Cardiac fibroblast (primary cell): ENCODE results near the gene ARSG.
"Not testable (repeated sequence)": the region's sequence is repeated elsewhere in the genome, so short reads cannot be mapped to it uniquely, and the experiment has no call there.

ENCODE experiments used
- DNase-seq, 2 donors: peaks; one replicate each; pipeline versions ENCODE4 v3.0.0 to v3.0.0-alpha.2; 2010; ENCODE audit warnings: low read depth in 2 of 2
- H3K4me3 ChIP-seq, 2 donors: replicated peaks in 1 of 2; 1 replicate in 1 of 2; 2 replicates in 1 of 2; pipeline ENCODE4 v1.5.1; 2011; ENCODE audit warnings: low read depth in 2 of 2, low read length in 2 of 2, mild to moderate bottlenecking in 2 of 2, moderate library complexity in 1 of 2
- TF ChIP-seq, protein P1 (sequence below): IDR thresholded peaks from one replicate; pipeline ENCODE4 v1.5.1; 2011; ENCODE audit warnings: low read depth, mild to moderate bottlenecking, low read length, inconsistent platforms

Gene ARSG

DNA sequence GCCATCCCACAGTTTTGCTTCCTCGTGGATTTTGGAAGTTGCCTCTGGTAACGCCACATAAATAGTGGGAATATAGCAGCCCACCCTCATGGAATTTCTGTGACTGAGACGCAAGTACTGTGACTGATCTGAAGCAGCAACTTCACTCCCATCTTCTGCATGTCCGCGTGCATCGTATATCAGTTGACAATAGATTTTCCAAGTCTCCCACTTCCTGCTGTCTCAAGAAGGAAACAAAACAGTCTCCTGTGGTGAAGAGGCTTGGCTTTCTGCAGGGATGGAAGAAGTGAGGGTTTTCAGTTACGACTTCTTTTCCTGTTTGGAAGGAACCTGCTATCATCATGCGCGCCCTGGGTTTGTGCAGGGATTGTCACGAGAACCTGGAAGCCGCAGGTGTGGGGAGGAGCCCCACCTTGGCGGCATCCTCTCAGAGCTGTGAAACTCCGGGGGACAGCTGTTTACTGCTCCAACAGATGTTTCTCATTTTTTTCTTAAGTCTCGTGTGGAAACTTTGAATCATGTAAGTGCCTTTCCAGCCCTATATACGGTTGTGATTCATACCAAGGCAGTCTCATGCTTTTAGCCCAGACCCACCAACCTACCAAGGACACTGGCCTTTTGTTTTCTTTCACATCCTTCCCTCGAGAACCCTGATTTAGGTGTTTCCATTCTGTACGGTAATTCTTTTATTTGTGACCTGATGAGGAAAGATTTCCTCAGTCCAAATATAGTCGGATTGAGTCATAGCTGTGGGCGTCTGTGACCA is 108.5 kb downstream of the ARSG start:
- peak; percentile 73 to 84 for DNase-seq
- no peak overlapping the region for H3K4me3 ChIP-seq
- TF ChIP-seq, protein P1, sequence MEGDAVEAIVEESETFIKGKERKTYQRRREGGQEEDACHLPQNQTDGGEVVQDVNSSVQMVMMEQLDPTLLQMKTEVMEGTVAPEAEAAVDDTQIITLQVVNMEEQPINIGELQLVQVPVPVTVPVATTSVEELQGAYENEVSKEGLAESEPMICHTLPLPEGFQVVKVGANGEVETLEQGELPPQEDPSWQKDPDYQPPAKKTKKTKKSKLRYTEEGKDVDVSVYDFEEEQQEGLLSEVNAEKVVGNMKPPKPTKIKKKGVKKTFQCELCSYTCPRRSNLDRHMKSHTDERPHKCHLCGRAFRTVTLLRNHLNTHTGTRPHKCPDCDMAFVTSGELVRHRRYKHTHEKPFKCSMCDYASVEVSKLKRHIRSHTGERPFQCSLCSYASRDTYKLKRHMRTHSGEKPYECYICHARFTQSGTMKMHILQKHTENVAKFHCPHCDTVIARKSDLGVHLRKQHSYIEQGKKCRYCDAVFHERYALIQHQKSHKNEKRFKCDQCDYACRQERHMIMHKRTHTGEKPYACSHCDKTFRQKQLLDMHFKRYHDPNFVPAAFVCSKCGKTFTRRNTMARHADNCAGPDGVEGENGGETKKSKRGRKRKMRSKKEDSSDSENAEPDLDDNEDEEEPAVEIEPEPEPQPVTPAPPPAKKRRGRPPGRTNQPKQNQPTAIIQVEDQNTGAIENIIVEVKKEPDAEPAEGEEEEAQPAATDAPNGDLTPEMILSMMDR = no peak

DNA sequence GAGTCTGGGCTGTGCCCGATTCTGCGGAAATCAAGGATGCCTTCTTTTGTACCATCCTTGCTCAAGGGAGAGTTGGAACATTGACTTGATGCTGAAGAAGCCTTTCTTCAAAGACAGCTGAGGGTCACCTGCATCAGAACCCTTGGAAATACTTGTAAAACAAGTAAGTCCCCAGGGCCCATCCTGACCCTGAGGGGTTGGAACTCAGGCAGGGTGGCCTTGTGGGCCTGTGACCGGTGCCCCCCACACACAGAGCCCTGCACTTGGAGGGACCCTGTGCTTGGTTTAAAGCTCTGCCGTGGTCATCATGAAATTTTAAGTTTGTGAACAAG is 109.1 kb downstream of the ARSG start:
- no peak overlapping the region for H3K4me3 ChIP-seq
- DNase-seq = no peak
- TF ChIP-seq, protein P1 = no peak

DNA sequence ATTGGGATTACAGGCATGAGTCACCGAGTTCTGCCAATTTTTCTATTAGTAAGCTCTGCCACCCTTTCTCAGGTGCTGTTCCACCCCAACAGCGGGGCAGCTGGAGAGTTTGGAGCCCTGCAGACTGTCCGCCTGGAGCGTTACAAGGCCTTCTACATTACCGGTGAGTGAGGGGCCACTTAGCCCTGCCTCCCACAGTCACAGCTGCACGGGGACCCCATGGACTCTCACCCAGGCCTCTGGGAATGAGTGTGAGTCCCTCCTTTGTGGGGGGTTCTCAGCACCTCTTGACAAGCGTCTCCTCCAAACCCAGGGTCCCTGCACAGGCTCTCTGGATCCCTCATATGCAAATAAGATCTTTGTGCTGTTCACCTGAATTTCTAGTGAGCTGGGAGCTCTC is 110.0 kb downstream of the ARSG start:
- DNase-seq = no peak
- no peak overlapping the region for H3K4me3 ChIP-seq
- TF ChIP-seq, protein P1 = no peak

DNA sequence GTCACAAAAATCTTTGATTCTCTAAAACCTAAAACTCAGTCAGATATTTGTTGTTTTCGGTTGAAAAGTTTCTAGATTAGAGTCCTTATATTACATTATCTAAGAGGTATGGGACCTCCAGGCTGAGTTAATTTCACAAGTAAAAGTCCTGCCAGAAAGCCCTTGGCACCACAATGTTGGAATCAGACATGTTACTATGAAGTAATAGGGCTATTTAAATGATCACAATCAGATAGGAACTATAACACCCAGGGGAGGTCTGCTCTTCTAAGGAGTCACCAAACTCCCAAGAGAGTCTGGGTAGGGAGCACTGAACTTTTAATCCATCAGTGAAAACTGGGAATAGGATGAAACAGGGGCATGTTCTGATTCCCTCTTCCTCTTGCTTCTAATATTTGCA is 111.8 kb downstream of the ARSG start:
- peak in 1 of 2 donors; percentile 15 for DNase-seq
- TF ChIP-seq, protein P1 = no peak
- H3K4me3 ChIP-seq = no peak overlapping the region

DNA sequence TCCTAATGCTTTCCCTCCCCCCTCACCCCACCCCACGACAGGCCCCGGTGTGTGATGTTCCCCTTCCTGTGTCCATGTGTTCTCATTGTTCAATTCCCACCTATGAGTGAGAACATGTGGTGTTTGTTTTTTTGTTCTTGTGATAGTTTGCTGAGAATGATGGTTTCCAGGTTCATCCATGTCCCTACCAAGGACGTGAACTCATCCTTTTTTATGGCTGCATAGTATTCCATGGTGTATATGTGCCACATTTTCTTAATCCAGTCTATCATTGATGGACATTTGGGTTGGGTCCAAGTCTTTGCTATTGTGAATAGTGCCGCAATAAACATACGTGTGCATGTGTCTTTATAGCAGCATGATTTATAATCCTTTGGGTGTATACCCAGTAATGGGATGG is 112.5 kb downstream of the ARSG start:
- not testable (repeated sequence) for DNase-seq, H3K4me3 ChIP-seq

DNA sequence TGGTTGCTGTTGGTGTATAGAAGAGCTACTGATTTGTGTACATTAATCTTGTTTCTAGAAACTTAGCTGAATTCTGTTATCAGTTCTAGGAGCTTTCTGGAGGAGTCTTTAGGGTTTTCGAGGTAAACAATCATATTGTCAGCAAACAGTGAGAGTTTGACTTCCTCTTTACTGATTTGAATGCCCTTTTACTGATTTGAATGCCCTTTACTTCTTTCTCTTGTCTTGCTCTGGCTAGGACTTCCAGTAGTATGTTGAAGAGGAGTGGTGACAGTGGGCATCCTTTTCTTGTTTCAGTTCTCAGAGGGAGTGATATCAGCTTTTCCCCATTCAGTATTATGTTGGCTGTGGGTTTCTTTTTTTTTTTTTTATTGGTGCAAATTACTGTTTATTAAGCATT is 116.4 kb downstream of the ARSG start:
- H3K4me3 ChIP-seq, DNase-seq: not testable (repeated sequence)

DNA sequence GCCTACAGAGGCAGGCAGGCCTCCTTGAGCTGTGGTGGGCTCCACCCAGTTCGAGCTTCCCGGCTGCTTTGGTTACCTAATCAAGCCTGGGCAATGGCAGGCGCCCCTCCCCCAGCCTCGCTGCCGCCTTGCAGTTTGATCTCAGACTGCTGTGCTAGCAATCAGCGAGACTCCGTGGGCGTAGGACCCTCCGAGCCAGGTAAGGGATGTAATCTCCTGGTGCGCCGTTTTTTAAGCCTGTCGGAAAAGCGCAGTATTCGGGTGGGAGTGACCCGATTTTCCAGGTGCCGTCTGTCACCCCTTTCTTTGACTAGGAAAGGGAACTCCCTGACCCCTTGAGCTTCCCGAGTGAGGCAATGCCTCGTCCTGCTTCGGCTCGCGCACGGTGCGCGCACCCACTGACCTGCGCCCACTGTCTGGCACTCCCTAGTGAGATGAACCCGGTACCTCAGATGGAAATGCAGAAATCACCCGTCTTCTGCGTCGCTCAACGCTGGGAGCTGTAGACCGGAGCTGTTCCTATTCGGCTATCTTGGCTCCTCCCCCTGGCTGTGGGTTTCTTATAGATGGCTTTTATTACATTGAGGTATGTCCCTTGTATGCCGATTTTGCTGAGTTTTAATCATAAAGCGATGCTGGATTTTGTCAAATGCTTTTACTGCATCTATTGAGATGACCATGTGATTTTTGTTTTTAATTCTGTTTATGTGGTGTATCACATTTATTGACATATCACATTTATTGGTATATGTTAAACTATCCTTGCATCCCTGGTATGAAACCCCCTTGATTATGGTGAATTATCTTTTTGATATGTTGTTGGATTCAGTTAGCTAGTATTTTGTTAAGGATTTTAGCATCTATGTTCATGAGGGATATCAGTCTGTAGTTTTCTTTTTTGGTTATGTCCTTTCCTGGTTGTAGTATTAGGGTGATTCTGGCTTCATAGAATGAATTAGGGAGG is 122.6 kb downstream of the ARSG start:
- peak overlapping the region; percentile 18 to 27 for H3K4me3 ChIP-seq
- DNase-seq = peak; percentile 39 to 42

DNA sequence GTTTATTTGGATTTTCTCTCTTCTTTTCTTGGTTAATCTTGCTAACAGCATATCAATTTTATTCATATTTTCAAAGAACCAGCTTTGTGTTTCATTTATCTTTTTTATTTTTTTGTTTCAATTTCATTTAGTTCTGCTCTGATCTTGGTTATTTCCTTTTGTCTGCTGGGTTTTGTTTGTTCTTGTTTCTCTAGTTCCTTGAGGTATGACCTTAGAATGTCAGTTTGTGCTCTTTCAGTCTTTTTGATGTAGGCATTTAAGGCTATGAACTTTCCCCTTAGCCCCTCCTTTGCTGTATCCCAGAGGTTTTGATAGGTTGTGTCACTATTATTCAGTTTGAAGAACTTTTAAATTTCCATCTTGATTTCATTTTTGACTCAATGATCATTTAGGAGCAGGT is 123.6 kb downstream of the ARSG start:
- H3K4me3 ChIP-seq, DNase-seq: not testable (repeated sequence)

DNA sequence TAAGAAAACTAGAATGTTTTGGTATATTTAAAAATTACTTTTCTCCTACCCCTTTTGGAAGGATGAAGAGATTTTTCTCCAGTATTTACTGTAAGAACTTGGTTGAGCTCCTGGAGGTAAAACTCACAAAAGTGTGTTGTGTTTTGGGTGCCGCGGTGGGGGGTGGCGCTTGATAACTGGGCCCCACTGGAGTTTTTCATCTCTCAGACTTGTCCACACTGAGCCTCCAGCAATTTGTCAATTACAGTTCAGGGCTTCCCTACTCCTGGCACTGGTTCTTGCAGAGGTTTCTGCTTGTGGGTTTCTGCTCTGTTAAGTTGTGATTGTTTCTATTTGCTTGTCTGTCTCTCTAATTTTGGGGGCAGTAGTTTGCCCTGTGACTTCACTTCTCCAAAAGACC is 126.0 kb downstream of the ARSG start:
- DNase-seq = no peak
- TF ChIP-seq, protein P1 = no peak
- H3K4me3 ChIP-seq = no peak overlapping the region
